ENCODE data around the gene CPM. TPM values are rescaled to one million over a fixed set of nuclear protein-coding genes. Genes with fewer than 3 reads are reported as not detected.

Gene CPM
- total RNA-seq (10 to 100 TPM in 2 of 10 donors, 1 to 10 TPM in 8; 2.1 to 17.8 (median 4.7) TPM), polyA plus RNA-seq (1 to 10 TPM; 7.4 to 9.1 TPM)
- long read RNA-seq, donor 1, full-length matches to known transcripts, result 10 of 13 reads
- long read RNA-seq, donor 1, partial matches to known transcripts, result 0 of 13 reads
- long read RNA-seq, donor 1, other reads (novel, unspliced or antisense), result 3 of 13 reads
- long read RNA-seq, donor 2, full-length matches to known transcripts, result 4 of 6 reads
- long read RNA-seq, donor 2, partial matches to known transcripts, result 0 of 6 reads
- long read RNA-seq, donor 2, other reads (novel, unspliced or antisense), result 2 of 6 reads
- long read RNA-seq, donor 3, full-length matches to known transcripts, result 21 of 40 reads
- long read RNA-seq, donor 3, partial matches to known transcripts, result 5 of 40 reads
- long read RNA-seq, donor 3, other reads (novel, unspliced or antisense), result 14 of 40 reads

GRCh38 chr12:68932961-68933893 is at the start of gene CPM:
TSS of gene CPM (minus strand) at chr12:68933171. CDS start at chr12:68932837, 334 bp downstream.
- H3K36me3 ChIP-seq, result no peaks in the 10 kb centered on the region
- peak within 1 kb of the TSS; percentile 14 to 91 (median 71) for H3K4me3 ChIP-seq
- intact Hi-C loops (cut with DNase I), result loop anchor here in 1 of 10 donors (5.0 kb wide), 1 partner anchor 481 kb away; no protein-coding TSS in a partner anchor
- ATAC-seq (peak; percentile 96 to 99 (median 97)), DNase-seq (peak; percentile 43 to 76)
- H3K27ac ChIP-seq, result peak within 1 kb of the TSS in 9 of 10 donors; percentile 36 to 87 (median 62)
- peaks cover 0 to 7% (median 0%) of the 10 kb centered on the region in 11 donors for H3K9me3 ChIP-seq
- WGBS, 2 donors, result 3% methylated on average over 71 to 91 of the region's 96 CpGs
- peaks cover 0 to 16% (median 10%) of the 10 kb centered on the region in 7 donors for H3K27me3 ChIP-seq
- H3K4me1 ChIP-seq, result peaks cover 0 to 31% (median 13%) of the 10 kb centered on the region in 9 donors
- TF ChIP-seq CTCF (IDR thresholded peaks at IDR 0.05), result no peak

- TF ChIP-seq CTCF (IDR thresholded peaks at IDR 0.05), result no peak
- no peak overlapping the region for H3K27ac ChIP-seq
- intact Hi-C loops (cut with DNase I), result no loop called here
- no peak for ATAC-seq
- no peak overlapping the region for H3K4me3 ChIP-seq
- WGBS, 2 donors, result 32 to 37% methylated on average over 4 of the region's 4 CpGs
- H3K36me3 ChIP-seq, result no peaks in the 10 kb centered on the region
- no peaks in the 10 kb centered on the region for H3K27me3 ChIP-seq
- no peak for DNase-seq
- H3K9me3 ChIP-seq, result peaks cover 0 to 20% (median 8%) of the 10 kb centered on the region in 11 donors
- peaks cover 0 to 25% (median 10%) of the 10 kb centered on the region in 9 donors for H3K4me1 ChIP-seq
Measured at GRCh38 chr12:68981516-68981915, 48.5 kb upstream of the CPM start.

- intact Hi-C loops (cut with DNase I), result no loop called here
- Histone ChIP-seq H3K4me3 (no peak overlapping the region), H3K27ac (no peak overlapping the region), H3K4me1 (peaks cover 0 to 25% (median 10%) of the 10 kb centered on the region in 9 donors), H3K9me3 (peaks cover 0 to 20% (median 8%) of the 10 kb centered on the region in 11 donors), H3K27me3 (no peaks in the 10 kb centered on the region), H3K36me3 (no peaks in the 10 kb centered on the region)
- ATAC-seq (no peak), DNase-seq (no peak)
- 93 to 94% methylated on average over 10 of the region's 10 CpGs for WGBS, 2 donors
- TF ChIP-seq CTCF (IDR thresholded peaks at IDR 0.05), result no peak
Measured at GRCh38 chr12:68980476-68981212, 47.7 kb upstream of the CPM start.

Data from heart right ventricle (tissue), 16 donors.